Adrenal gland (tissue), 12 donors: ENCODE results near the gene RBM26. TPM values are rescaled to one million over a fixed set of nuclear protein-coding genes. Genes with fewer than 3 reads are reported as not detected.

Experiments used
- DNase-seq, 7 donors: peaks; one replicate each; pipeline ENCODE4 v3.0.0-alpha.2; 2019 to 2020
- H3K27ac ChIP-seq, 5 donors: fragments of 200-600 bp; sonication (generic) in 4 of 5; 1 replicate in 3 of 5; 2 replicates in 2 of 5; pipeline versions ENCODE4 v1.5.1 to v1.8.0; 2016 to 2020; ENCODE audit warnings: mild to moderate bottlenecking in 1 of 5
- H3K27me3 ChIP-seq: fragments of 200-600 bp; 2 replicates; pipeline ENCODE4 v1.8.0; 2021
- H3K36me3 ChIP-seq, 2 donors: fragments of 200-600 bp; replicated peaks in 1 of 2; 1 replicate in 1 of 2; 2 replicates in 1 of 2; pipeline versions ENCODE4 v1.5.1 to v1.8.0; 2018 to 2022
- H3K4me1 ChIP-seq, 2 donors: fragments of 200-600 bp; replicated peaks in 1 of 2; 1 replicate in 1 of 2; 2 replicates in 1 of 2; pipeline versions ENCODE4 v1.5.1 to v1.8.0; 2018 to 2021
- H3K4me3 ChIP-seq, 4 donors: fragments of 200-600 bp; sonication (generic) in 3 of 4; one replicate each; pipeline ENCODE4 v1.5.1; 2016 to 2018
- H3K9me3 ChIP-seq, 3 donors: fragments of 200-600 bp; sonication (generic) in 1 of 3; replicated peaks in 1 of 3; 1 replicate in 2 of 3; 2 replicates in 1 of 3; pipeline versions ENCODE4 v1.5.1 to v1.8.0; 2016 to 2021
- CTCF ChIP-seq, 6 experiments: fragments of 450-650 bp in 4 of 6; fragments of 200-600 bp in 2 of 6; sonication (generic) in 1 of 6; IDR thresholded peaks; 1 replicate in 5 of 6; 2 replicates in 1 of 6; pipeline versions ENCODE4 v1.5.1 to v1.8.0; 2016 to 2021; ENCODE audit warnings: antibody characterized with exemption in 6 of 6, mild to moderate bottlenecking in 2 of 6, moderate library complexity in 1 of 6
- POLR2A ChIP-seq, 2 donors: fragments of 450-650 bp; IDR thresholded peaks; one replicate each; pipeline ENCODE4 v1.6.1; 2017; ENCODE audit warnings: antibody characterized with exemption in 2 of 2, mild to moderate bottlenecking in 2 of 2, moderate library complexity in 1 of 2
- WGBS, 4 donors: extraction: QIAGEN DNeasy Blood & Tissue Kit in 2 of 4; methylation state at CpG; one replicate each; pipeline versions ENCODE4 v1.1.5 to v1.1.7; 2013 to 2017; 5-methylcytosine and 5-hydroxymethylcytosine counted together
- intact Hi-C, 2 donors: fragments of 100-400 bp; cut with DNase I; formaldehyde crosslinking; loops; one replicate each; pipeline versions ENCODE4 v1.14.1 to v1.15.0; 2022 to 2023
- polyA plus RNA-seq, 3 donors: library from polyadenylated mRNA; stranded (reverse); fragments of 200-250 nt in 2 of 3; fragments of 350-450 nt in 1 of 3; fragmentation: Illumina TruSeq in 1 of 3; extraction: RNeasy Lipid Tissue Mini Kit (QIAGEN cat#74804) in 1 of 3; gene quantifications; one replicate each; pipeline ENCODE4 v1.2.3, GENCODE V29; 2013 to 2014
- total RNA-seq, 9 donors: library from RNA; depleted of rRNA in 4 of 9; stranded (reverse); fragments of >200 nt in 4 of 9; fragments of 120-200 nt in 1 of 9; fragmentation: NEBNext Ultra II Directional in 1 of 9; extraction: Animal tissue kit (Norgen Biotek cat#: 25700) in 1 of 9; gene quantifications; one replicate each; pipeline versions ENCODE4 v1.1.0 to v1.2.4, GENCODE V29; 2013 to 2023
- donor health status: healthy with polysubstance abuse.
- donor health status: Bipolar disorder and iron deficiency.
- donor health status: DM: yes; HTN: yes; CAD: no.
- donor health status: DM: no; HTN: no; CAD: no.
- donor health status: DM: no; HTN: no; CAD: no.
- donor health status: DM: yes; HTN: yes; CAD: no.

Gene RBM26
- total and polyA plus RNA-seq, 12 donors, result 18.7 to 62.5 (median 39.7) TPM

GRCh38 chr13:79452239-79452913 is 46.3 kb upstream of the RBM26 start:
- 76 to 85% (median 78%) methylated on average over 3 of the region's 3 CpGs for WGBS, 4 donors
- Histone ChIP-seq H3K4me1 (peaks cover 0 to 9% of the 10 kb centered on the region in 2 donors), H3K27ac (no peak overlapping the region), H3K4me3 (no peak overlapping the region), H3K9me3 (no peaks in the 10 kb centered on the region), H3K27me3 (no peaks in the 10 kb centered on the region), H3K36me3 (no peaks in the 10 kb centered on the region)
- no peak for DNase-seq
- intact Hi-C loops, result no loop called here
- TF ChIP-seq POLR2A (IDR thresholded peaks at IDR 0.05), result no peak
- no peak for TF ChIP-seq CTCF (IDR thresholded peaks at IDR 0.05)

- 16 to 27% (median 18%) methylated on average over 3 of the region's 3 CpGs for WGBS, 4 donors
- no peaks in the 10 kb centered on the region for H3K36me3 ChIP-seq
- DNase-seq, result peak; percentile 45 to 83 (median 66)
- peaks cover 0 to 9% of the 10 kb centered on the region in 2 donors for H3K4me1 ChIP-seq
- no peak for TF ChIP-seq POLR2A (IDR thresholded peaks at IDR 0.05)
- no peak for TF ChIP-seq CTCF (IDR thresholded peaks at IDR 0.05)
- no peak overlapping the region for H3K27ac ChIP-seq
- intact Hi-C loops, result no loop called here
- no peaks in the 10 kb centered on the region for H3K27me3 ChIP-seq
- H3K4me3 ChIP-seq, result no peak overlapping the region
- no peaks in the 10 kb centered on the region for H3K9me3 ChIP-seq
Measured at GRCh38 chr13:79451500-79451962, 45.5 kb upstream of the RBM26 start.

- no peak for DNase-seq
- WGBS, 4 donors, result 91 to 95% (median 93%) methylated on average over 4 of the region's 4 CpGs
- Histone ChIP-seq H3K27me3 (no peaks in the 10 kb centered on the region), H3K27ac (no peak overlapping the region), H3K9me3 (no peaks in the 10 kb centered on the region), H3K4me1 (peaks cover 0 to 9% of the 10 kb centered on the region in 2 donors), H3K4me3 (no peak overlapping the region), H3K36me3 (no peaks in the 10 kb centered on the region)
- intact Hi-C loops, result no loop called here
- TF ChIP-seq CTCF (IDR thresholded peaks at IDR 0.05) (no peak), POLR2A (IDR thresholded peaks at IDR 0.05) (no peak)
Measured at GRCh38 chr13:79450110-79450509, 44.1 kb upstream of the RBM26 start.

GRCh38 chr13:79448413-79448812 is 42.4 kb upstream of the RBM26 start:
- WGBS, 4 donors, result 64 to 79% (median 67%) methylated on average over 1 of the region's 1 CpG
- TF ChIP-seq CTCF (IDR thresholded peaks at IDR 0.05) (no peak), POLR2A (IDR thresholded peaks at IDR 0.05) (no peak)
- H3K27me3 ChIP-seq, result no peaks in the 10 kb centered on the region

More at GRCh38 chr13:79448413-79448812, 42.4 kb upstream of the RBM26 start:
- intact Hi-C loops, result no loop called here
- Histone ChIP-seq H3K27ac (no peak overlapping the region), H3K36me3 (no peaks in the 10 kb centered on the region), H3K4me1 (peaks cover 0 to 9% of the 10 kb centered on the region in 2 donors), H3K4me3 (no peak overlapping the region), H3K9me3 (no peaks in the 10 kb centered on the region)
- no peak for DNase-seq
